ENCODE results near the gene KIAA0232. TPM values are rescaled to one million over a fixed set of nuclear protein-coding genes. Genes with fewer than 3 reads are reported as not detected.
"Not testable (repeated sequence)": the region's sequence is repeated elsewhere in the genome, so short reads cannot be mapped to it uniquely, and the experiment has no call there.

The KIAA0232 gene
- polyA plus RNA-seq, 2 donors = 9.3 to 10.5 TPM

DNA sequence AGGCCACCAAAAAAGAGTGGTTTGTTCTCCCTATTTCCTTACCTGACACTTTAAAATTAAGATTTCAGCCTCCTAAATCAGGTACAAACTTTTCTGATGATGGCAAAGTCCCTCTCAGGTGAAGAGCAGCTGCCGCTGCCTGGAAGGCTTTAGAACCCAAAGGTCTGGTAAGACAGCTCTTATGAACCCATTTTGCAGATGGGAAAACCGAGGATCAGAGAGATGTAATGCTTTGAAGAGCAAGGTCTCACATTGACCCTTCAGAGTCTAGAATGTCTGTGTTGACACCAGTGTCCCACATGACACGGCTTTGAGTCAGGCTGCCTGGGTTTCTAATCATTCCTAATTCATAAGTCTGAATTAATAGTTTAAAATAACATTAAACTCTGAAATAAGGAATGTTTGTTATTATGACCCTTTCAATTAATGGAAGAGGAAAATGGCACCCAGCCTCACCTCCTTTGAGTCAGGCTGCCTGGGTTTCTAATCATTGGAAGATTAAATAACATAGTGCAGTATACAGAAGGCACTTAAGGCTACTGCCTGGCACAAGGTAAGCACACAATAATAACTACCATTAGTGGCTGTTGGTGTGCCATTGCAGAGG, 27.9 kb upstream of the KIAA0232 start:
- Histone ChIP-seq H3K4me1 (ENCODE audit: control insufficient read depth in 2 of 2, insufficient read depth in 2 of 2, low read length in 1 of 2) (peaks cover 0 to 16% of the 10 kb centered on the region in 2 donors), H3K27ac (ENCODE audit: low read depth in 2 of 2, low read length in 1 of 2) (peak overlapping the region; percentile 30 to 80), H3K4me3 (ENCODE audit: low read depth in 1 of 2, low read length in 2 of 2) (no peak overlapping the region), H3K9me3 (ENCODE audit: control insufficient read depth in 2 of 2, insufficient read depth in 1 of 2, low read depth in 1 of 2, low read length in 1 of 2) (no peaks in the 10 kb centered on the region), H3K27me3 (ENCODE audit: control insufficient read depth in 1 of 2, insufficient read depth in 2 of 2, low read length in 2 of 2) (no peaks in the 10 kb centered on the region), H3K36me3 (ENCODE audit: control insufficient read depth in 2 of 2, insufficient read depth in 2 of 2, low read length in 1 of 2) (no peaks in the 10 kb centered on the region)
- 85 to 91% methylated on average over 3 of the region's 3 CpGs for WGBS, 2 donors

DNA sequence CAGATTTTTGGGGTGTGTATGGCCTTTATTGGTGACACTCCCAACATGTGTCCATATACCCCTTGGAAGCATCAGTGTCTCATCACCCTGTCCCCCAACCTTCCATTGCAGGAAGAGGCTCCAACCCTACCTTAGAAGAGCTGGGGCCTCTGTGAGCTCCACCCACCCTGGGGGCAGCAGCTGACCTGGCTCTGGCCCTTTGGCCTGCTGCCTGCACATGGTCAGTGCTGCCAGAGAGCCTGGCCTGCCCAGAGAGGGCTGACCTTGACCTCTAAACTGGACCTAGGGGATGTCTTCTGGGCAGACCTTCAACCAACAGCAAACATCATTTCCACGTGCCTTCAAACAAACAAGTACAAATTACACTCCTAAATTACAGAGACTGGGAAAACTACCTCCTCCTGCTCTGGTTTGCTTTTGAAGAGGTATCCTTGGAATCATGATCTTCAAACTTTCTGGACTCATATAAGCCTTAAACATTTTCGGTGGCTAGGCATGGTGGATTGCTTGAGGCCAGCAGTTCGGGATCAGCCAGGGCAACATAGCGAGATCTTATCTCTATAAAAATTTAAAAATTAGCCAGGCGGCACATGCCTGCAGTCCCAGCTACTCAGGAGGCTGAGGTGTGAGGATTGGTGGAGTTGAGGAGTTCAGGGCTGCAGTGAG, 27.3 kb upstream of the KIAA0232 start:
- Histone ChIP-seq H3K27me3 (ENCODE audit: control insufficient read depth in 1 of 2, insufficient read depth in 2 of 2, low read length in 2 of 2) (no peaks in the 10 kb centered on the region), H3K27ac (ENCODE audit: low read depth in 2 of 2, low read length in 1 of 2) (peak overlapping the region in 1 of 2 donors; percentile 52), H3K36me3 (ENCODE audit: control insufficient read depth in 2 of 2, insufficient read depth in 2 of 2, low read length in 1 of 2) (no peaks in the 10 kb centered on the region), H3K4me1 (ENCODE audit: control insufficient read depth in 2 of 2, insufficient read depth in 2 of 2, low read length in 1 of 2) (peaks cover 0 to 10% of the 10 kb centered on the region in 2 donors), H3K9me3 (ENCODE audit: control insufficient read depth in 2 of 2, insufficient read depth in 1 of 2, low read depth in 1 of 2, low read length in 1 of 2) (no peaks in the 10 kb centered on the region), H3K4me3 (ENCODE audit: low read depth in 1 of 2, low read length in 2 of 2) (no peak overlapping the region)
- WGBS, 2 donors = 78 to 82% methylated on average over 5 of the region's 5 CpGs

DNA sequence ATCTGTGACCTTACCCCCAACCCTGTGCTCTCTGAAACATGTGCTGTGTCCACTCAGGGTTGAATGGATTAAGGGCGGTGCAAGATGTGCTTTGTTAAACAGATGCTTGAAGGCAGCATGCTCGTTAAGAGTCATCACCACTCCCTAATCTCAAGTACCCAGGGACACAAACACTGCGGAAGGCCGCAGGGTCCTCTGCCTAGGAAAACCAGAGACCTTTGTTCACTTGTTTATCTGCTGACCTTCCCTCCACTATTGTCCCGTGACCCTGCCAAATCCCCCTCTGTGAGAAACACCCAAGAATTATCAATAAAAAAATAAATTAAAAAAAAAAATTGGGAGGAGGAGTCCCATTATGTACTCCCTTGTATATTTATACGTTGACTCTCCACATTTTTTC, 26.2 kb upstream of the KIAA0232 start:
- H3K4me3 ChIP-seq (ENCODE audit: low read depth in 1 of 2, low read length in 2 of 2); H3K9me3 ChIP-seq (ENCODE audit: control insufficient read depth in 2 of 2, insufficient read depth in 1 of 2, low read depth in 1 of 2, low read length in 1 of 2); H3K36me3 ChIP-seq (ENCODE audit: control insufficient read depth in 2 of 2, insufficient read depth in 2 of 2, low read length in 1 of 2); H3K27me3 ChIP-seq (ENCODE audit: control insufficient read depth in 1 of 2, insufficient read depth in 2 of 2, low read length in 2 of 2); H3K27ac ChIP-seq (ENCODE audit: low read depth in 2 of 2, low read length in 1 of 2); H3K4me1 ChIP-seq (ENCODE audit: control insufficient read depth in 2 of 2, insufficient read depth in 2 of 2, low read length in 1 of 2): not testable (repeated sequence)
- 67 to 84% methylated on average over 2 of the region's 6 CpGs for WGBS, 2 donors

- H3K4me1 ChIP-seq (ENCODE audit: control insufficient read depth in 2 of 2, insufficient read depth in 2 of 2, low read length in 1 of 2) = peaks cover 2 to 6% of the 10 kb centered on the region in 2 donors
- WGBS, 2 donors = 76 to 77% methylated on average over 4 of the region's 4 CpGs
- H3K27ac ChIP-seq (ENCODE audit: low read depth in 2 of 2, low read length in 1 of 2) = no peak overlapping the region
- H3K36me3 ChIP-seq (ENCODE audit: control insufficient read depth in 2 of 2, insufficient read depth in 2 of 2, low read length in 1 of 2) = no peaks in the 10 kb centered on the region
- no peaks in the 10 kb centered on the region for H3K9me3 ChIP-seq (ENCODE audit: control insufficient read depth in 2 of 2, insufficient read depth in 1 of 2, low read depth in 1 of 2, low read length in 1 of 2)
- no peak overlapping the region for H3K4me3 ChIP-seq (ENCODE audit: low read depth in 1 of 2, low read length in 2 of 2)
- H3K27me3 ChIP-seq (ENCODE audit: control insufficient read depth in 1 of 2, insufficient read depth in 2 of 2, low read length in 2 of 2) = no peaks in the 10 kb centered on the region
Observed at GRCh38 chr4:6758728-6759127, 23.8 kb upstream of the KIAA0232 start.

GRCh38 chr4:6760865-6761264, 21.7 kb upstream of the KIAA0232 start:
- Histone ChIP-seq H3K4me1 (ENCODE audit: control insufficient read depth in 2 of 2, insufficient read depth in 2 of 2, low read length in 1 of 2) (peaks cover 2 to 6% of the 10 kb centered on the region in 2 donors), H3K27ac (ENCODE audit: low read depth in 2 of 2, low read length in 1 of 2) (no peak overlapping the region), H3K4me3 (ENCODE audit: low read depth in 1 of 2, low read length in 2 of 2) (no peak overlapping the region), H3K9me3 (ENCODE audit: control insufficient read depth in 2 of 2, insufficient read depth in 1 of 2, low read depth in 1 of 2, low read length in 1 of 2) (no peaks in the 10 kb centered on the region), H3K36me3 (ENCODE audit: control insufficient read depth in 2 of 2, insufficient read depth in 2 of 2, low read length in 1 of 2) (no peaks in the 10 kb centered on the region), H3K27me3 (ENCODE audit: control insufficient read depth in 1 of 2, insufficient read depth in 2 of 2, low read length in 2 of 2) (no peaks in the 10 kb centered on the region)
- 83 to 93% methylated on average over 9 of the region's 9 CpGs for WGBS, 2 donors

DNA sequence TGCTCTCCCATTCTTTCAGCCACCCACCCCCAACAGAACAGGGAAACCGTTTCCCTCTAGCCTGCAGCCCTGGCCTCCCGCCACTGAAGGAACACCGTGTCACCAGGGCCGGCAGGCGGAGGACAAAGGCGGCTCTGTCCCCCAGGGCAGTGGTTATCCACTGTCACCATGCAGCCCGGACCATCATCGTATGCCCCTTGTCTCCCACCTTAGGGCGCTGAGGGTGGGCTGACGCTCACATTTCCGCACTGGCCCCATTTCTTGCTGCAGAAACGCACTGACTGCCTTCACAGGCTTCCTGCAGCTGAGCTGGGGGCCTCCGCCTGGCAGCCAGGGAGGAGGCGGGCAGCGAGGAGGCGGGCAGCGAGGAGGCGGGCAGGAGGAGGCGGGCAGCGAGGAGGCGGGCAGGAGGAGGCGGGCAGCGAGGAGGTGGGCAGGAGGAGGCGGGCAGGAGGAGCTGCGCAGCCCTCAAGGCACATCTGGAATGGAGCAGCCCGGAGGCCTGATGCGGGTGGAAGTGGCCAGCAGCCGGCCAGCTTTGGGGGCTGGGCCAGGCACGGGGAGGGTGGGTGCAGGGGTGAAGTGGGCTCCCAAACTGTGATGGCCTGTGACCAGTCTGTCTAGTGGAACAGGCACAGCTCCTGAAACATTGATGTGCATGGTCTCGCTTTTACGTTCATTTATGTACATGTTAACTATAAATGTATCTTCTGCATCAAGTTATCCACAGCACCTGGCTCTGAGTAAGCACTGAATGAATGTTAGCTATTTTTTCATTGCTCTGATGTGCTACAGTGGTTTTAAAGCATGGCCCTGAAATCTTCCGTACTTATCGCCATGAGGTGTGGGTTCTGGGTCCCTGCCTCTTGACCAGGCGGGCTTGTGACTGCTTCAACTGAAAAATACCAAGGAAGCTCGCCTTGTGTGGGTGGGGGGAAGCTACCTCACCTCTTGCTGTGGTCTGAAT, 20.6 kb upstream of the KIAA0232 start:
- H3K4me3 ChIP-seq (ENCODE audit: low read depth in 1 of 2, low read length in 2 of 2) = no peak overlapping the region
- H3K9me3 ChIP-seq (ENCODE audit: control insufficient read depth in 2 of 2, insufficient read depth in 1 of 2, low read depth in 1 of 2, low read length in 1 of 2) = no peaks in the 10 kb centered on the region
- peaks cover 2 to 6% of the 10 kb centered on the region in 2 donors for H3K4me1 ChIP-seq (ENCODE audit: control insufficient read depth in 2 of 2, insufficient read depth in 2 of 2, low read length in 1 of 2)
- H3K27me3 ChIP-seq (ENCODE audit: control insufficient read depth in 1 of 2, insufficient read depth in 2 of 2, low read length in 2 of 2) = no peaks in the 10 kb centered on the region
- H3K36me3 ChIP-seq (ENCODE audit: control insufficient read depth in 2 of 2, insufficient read depth in 2 of 2, low read length in 1 of 2) = no peaks in the 10 kb centered on the region
- no peak overlapping the region for H3K27ac ChIP-seq (ENCODE audit: low read depth in 2 of 2, low read length in 1 of 2)
- WGBS, 2 donors = 79 to 83% methylated on average over 35 of the region's 35 CpGs

- Histone ChIP-seq H3K9me3 (ENCODE audit: control insufficient read depth in 2 of 2, insufficient read depth in 1 of 2, low read depth in 1 of 2, low read length in 1 of 2) (no peaks in the 10 kb centered on the region), H3K36me3 (ENCODE audit: control insufficient read depth in 2 of 2, insufficient read depth in 2 of 2, low read length in 1 of 2) (no peaks in the 10 kb centered on the region), H3K27ac (ENCODE audit: low read depth in 2 of 2, low read length in 1 of 2) (peak overlapping the region; percentile 25 to 37), H3K4me3 (ENCODE audit: low read depth in 1 of 2, low read length in 2 of 2) (peak overlapping the region in 1 of 2 donors; percentile 15), H3K4me1 (ENCODE audit: control insufficient read depth in 2 of 2, insufficient read depth in 2 of 2, low read length in 1 of 2) (peaks cover 2 to 6% of the 10 kb centered on the region in 2 donors), H3K27me3 (ENCODE audit: control insufficient read depth in 1 of 2, insufficient read depth in 2 of 2, low read length in 2 of 2) (no peaks in the 10 kb centered on the region)
- 49 to 60% methylated on average over 16 of the region's 16 CpGs for WGBS, 2 donors
Observed at GRCh38 chr4:6763330-6763851, 19.1 kb upstream of the KIAA0232 start.

- WGBS, 2 donors = 84 to 88% methylated on average over 11 of the region's 11 CpGs
- H3K4me1 ChIP-seq (ENCODE audit: control insufficient read depth in 2 of 2, insufficient read depth in 2 of 2, low read length in 1 of 2) = peaks cover 2 to 8% of the 10 kb centered on the region in 2 donors
Observed at GRCh38 chr4:6764976-6765620, 17.4 kb upstream of the KIAA0232 start.

GRCh38 chr4:6765703-6766102, 16.8 kb upstream of the KIAA0232 start:
- no peaks in the 10 kb centered on the region for H3K36me3 ChIP-seq (ENCODE audit: control insufficient read depth in 2 of 2, insufficient read depth in 2 of 2, low read length in 1 of 2)
- H3K4me3 ChIP-seq (ENCODE audit: low read depth in 1 of 2, low read length in 2 of 2) = no peak overlapping the region
- H3K9me3 ChIP-seq (ENCODE audit: control insufficient read depth in 2 of 2, insufficient read depth in 1 of 2, low read depth in 1 of 2, low read length in 1 of 2) = no peaks in the 10 kb centered on the region
- WGBS, 2 donors = 94 to 95% methylated on average over 2 of the region's 2 CpGs
- no peak overlapping the region for H3K27ac ChIP-seq (ENCODE audit: low read depth in 2 of 2, low read length in 1 of 2)
- peaks cover 2 to 11% of the 10 kb centered on the region in 2 donors for H3K4me1 ChIP-seq (ENCODE audit: control insufficient read depth in 2 of 2, insufficient read depth in 2 of 2, low read length in 1 of 2)
- H3K27me3 ChIP-seq (ENCODE audit: control insufficient read depth in 1 of 2, insufficient read depth in 2 of 2, low read length in 2 of 2) = no peaks in the 10 kb centered on the region

More at GRCh38 chr4:6764976-6765620, 17.4 kb upstream of the KIAA0232 start:
- Histone ChIP-seq H3K27me3 (ENCODE audit: control insufficient read depth in 1 of 2, insufficient read depth in 2 of 2, low read length in 2 of 2) (no peaks in the 10 kb centered on the region), H3K27ac (ENCODE audit: low read depth in 2 of 2, low read length in 1 of 2) (no peak overlapping the region), H3K36me3 (ENCODE audit: control insufficient read depth in 2 of 2, insufficient read depth in 2 of 2, low read length in 1 of 2) (no peaks in the 10 kb centered on the region), H3K9me3 (ENCODE audit: control insufficient read depth in 2 of 2, insufficient read depth in 1 of 2, low read depth in 1 of 2, low read length in 1 of 2) (no peaks in the 10 kb centered on the region), H3K4me3 (ENCODE audit: low read depth in 1 of 2, low read length in 2 of 2) (no peak overlapping the region)

All from esophagus (tissue), 2 donors.